ENCODE measurements around the gene NELL2.

The NELL2 gene

DNA sequence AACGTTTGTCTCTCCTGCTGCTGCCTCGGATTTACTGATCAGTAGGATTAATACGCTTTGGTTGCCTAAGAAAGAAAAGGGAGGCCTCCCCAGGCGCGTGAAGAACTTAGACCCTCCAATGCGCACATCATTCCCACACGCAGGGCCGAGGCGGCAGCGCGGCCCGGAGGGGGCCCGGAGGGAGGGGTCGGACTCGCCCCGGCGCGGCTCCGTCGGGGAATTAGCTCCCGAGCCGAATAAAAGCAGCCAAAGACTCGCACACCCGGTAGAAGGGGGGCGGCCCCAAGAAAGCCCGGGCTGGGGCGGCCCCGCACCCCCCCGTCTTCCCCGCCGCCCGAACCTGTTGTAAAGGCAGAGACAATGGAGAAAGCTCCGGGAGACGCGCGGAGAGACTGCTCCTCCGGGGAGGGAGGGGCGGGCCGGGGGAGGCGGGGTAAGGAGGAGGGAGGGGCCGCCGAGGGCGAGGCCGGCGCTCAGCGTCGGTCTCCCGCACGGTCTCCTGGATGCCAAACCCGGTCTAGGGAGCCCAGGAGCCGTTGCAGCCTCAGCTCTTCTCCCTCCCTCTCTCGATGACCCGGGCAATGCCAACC lies at the start of gene NELL2:
TSS of gene NELL2 (minus strand) at position 362 of the 590 bp plus-strand sequence. CDS start 446 bp downstream, outside the sequence.
- no peak within 1 kb of the TSS for H3K4me3 ChIP-seq (ENCODE audit: low read length)
- no peaks in the 10 kb centered on the region for H4K20me1 ChIP-seq (ENCODE audit: control insufficient read depth, insufficient read depth, low read depth, low read length)
- H3F3A ChIP-seq (ENCODE audit: control insufficient read depth, insufficient read depth): no peaks in the 10 kb centered on the region
- H3K9me2 ChIP-seq (replicated peaks; ENCODE audit: control insufficient read depth, low read length): no peaks in the 10 kb centered on the region
- TF ChIP-seq, protein P1, sequence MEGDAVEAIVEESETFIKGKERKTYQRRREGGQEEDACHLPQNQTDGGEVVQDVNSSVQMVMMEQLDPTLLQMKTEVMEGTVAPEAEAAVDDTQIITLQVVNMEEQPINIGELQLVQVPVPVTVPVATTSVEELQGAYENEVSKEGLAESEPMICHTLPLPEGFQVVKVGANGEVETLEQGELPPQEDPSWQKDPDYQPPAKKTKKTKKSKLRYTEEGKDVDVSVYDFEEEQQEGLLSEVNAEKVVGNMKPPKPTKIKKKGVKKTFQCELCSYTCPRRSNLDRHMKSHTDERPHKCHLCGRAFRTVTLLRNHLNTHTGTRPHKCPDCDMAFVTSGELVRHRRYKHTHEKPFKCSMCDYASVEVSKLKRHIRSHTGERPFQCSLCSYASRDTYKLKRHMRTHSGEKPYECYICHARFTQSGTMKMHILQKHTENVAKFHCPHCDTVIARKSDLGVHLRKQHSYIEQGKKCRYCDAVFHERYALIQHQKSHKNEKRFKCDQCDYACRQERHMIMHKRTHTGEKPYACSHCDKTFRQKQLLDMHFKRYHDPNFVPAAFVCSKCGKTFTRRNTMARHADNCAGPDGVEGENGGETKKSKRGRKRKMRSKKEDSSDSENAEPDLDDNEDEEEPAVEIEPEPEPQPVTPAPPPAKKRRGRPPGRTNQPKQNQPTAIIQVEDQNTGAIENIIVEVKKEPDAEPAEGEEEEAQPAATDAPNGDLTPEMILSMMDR (IDR thresholded peaks at IDR 0.05; ENCODE audit: low read depth, low read length, poor library complexity, severe bottlenecking): no peak
- TF ChIP-seq EZH2phosphoT487 (IDR thresholded peaks at IDR 0.05; ENCODE audit: borderline replicate concordance, low read length): no peak
- H3K27ac ChIP-seq (ENCODE audit: low read depth, low read length): no peak within 1 kb of the TSS
- H3K9me3 ChIP-seq (ENCODE audit: control insufficient read depth, insufficient read depth, low read length): no peaks in the 10 kb centered on the region
- H3K4me1 ChIP-seq (ENCODE audit: control insufficient read depth, low read length): no peaks in the 10 kb centered on the region
- H3K79me2 ChIP-seq (ENCODE audit: control insufficient read depth, low read length): no peaks in the 10 kb centered on the region
- no peaks in the 10 kb centered on the region for H3K27me3 ChIP-seq (ENCODE audit: control insufficient read depth, low read length)
- H3K36me3 ChIP-seq (ENCODE audit: control insufficient read depth, low read length): no peaks in the 10 kb centered on the region
- no peak within 1 kb of the TSS for H3K4me2 ChIP-seq (ENCODE audit: low read length)

DNA sequence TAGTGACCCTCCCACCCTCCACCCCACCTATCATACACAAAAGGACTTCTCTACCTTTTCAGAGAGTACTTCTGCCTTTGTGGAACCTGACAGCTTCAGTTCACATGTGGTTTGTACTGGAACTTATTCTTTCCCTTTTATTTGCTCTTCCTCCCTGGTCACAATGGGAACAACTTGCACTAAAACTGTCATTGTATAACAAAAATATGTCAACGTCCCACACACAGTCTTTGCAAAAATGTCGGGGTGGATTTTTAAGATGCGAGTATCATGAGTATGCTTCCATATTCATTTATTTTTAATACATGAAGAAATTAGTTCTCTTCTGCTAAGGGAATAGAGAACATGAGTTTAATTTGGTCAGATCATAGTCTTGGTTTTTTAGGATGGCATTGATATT lies 45.6 kb upstream of the NELL2 start:
- no peaks in the 10 kb centered on the region for H3K9me2 ChIP-seq (replicated peaks; ENCODE audit: control insufficient read depth, low read length)
- H3K4me3 ChIP-seq (ENCODE audit: low read length): no peak overlapping the region
- H4K20me1 ChIP-seq (ENCODE audit: control insufficient read depth, insufficient read depth, low read depth, low read length): no peaks in the 10 kb centered on the region
- no peaks in the 10 kb centered on the region for H3K4me1 ChIP-seq (ENCODE audit: control insufficient read depth, low read length)
- no peaks in the 10 kb centered on the region for H3K9me3 ChIP-seq (ENCODE audit: control insufficient read depth, insufficient read depth, low read length)
- no peaks in the 10 kb centered on the region for H3F3A ChIP-seq (ENCODE audit: control insufficient read depth, insufficient read depth)
- no peak overlapping the region for H3K27ac ChIP-seq (ENCODE audit: low read depth, low read length)
- H3K36me3 ChIP-seq (ENCODE audit: control insufficient read depth, low read length): no peaks in the 10 kb centered on the region
- H3K27me3 ChIP-seq (ENCODE audit: control insufficient read depth, low read length): no peaks in the 10 kb centered on the region
- no peaks in the 10 kb centered on the region for H3K79me2 ChIP-seq (ENCODE audit: control insufficient read depth, low read length)
- TF ChIP-seq, protein P1 (IDR thresholded peaks at IDR 0.05; ENCODE audit: low read depth, low read length, poor library complexity, severe bottlenecking): no peak
- no peak for TF ChIP-seq EZH2phosphoT487 (IDR thresholded peaks at IDR 0.05; ENCODE audit: borderline replicate concordance, low read length)
- no peak overlapping the region for H3K4me2 ChIP-seq (ENCODE audit: low read length)

DNA sequence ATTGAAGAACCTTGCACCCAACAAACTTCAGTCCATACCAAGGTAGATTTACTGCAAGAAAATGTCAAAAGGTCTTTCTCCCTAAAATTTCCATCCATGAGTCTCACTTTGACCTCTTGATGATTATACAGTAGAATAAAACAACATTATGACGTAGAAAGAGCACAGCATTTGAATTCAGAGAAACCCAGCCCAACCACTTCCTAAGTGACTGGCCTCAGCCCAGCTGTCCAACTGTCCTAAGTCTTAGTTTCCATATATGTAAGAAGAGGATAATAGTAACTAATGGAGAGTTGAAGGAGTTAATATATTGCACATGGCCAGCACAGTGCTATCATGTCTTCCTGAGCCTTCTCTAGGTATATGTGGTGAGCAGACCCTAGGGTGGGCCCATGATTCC lies 41.0 kb upstream of the NELL2 start:
- H3K4me2 ChIP-seq (ENCODE audit: low read length): no peak overlapping the region
- H3F3A ChIP-seq (ENCODE audit: control insufficient read depth, insufficient read depth): no peaks in the 10 kb centered on the region
- H4K20me1 ChIP-seq (ENCODE audit: control insufficient read depth, insufficient read depth, low read depth, low read length): no peaks in the 10 kb centered on the region
- H3K27me3 ChIP-seq (ENCODE audit: control insufficient read depth, low read length): no peaks in the 10 kb centered on the region
- no peaks in the 10 kb centered on the region for H3K4me1 ChIP-seq (ENCODE audit: control insufficient read depth, low read length)
- no peaks in the 10 kb centered on the region for H3K79me2 ChIP-seq (ENCODE audit: control insufficient read depth, low read length)
- no peaks in the 10 kb centered on the region for H3K9me3 ChIP-seq (ENCODE audit: control insufficient read depth, insufficient read depth, low read length)
- TF ChIP-seq, protein P1 (IDR thresholded peaks at IDR 0.05; ENCODE audit: low read depth, low read length, poor library complexity, severe bottlenecking): no peak
- no peak overlapping the region for H3K4me3 ChIP-seq (ENCODE audit: low read length)
- H3K36me3 ChIP-seq (ENCODE audit: control insufficient read depth, low read length): no peaks in the 10 kb centered on the region
- H3K9me2 ChIP-seq (replicated peaks; ENCODE audit: control insufficient read depth, low read length): no peaks in the 10 kb centered on the region
- H3K27ac ChIP-seq (ENCODE audit: low read depth, low read length): no peak overlapping the region

Measured in DOHH2 (cell line).